ENCODE measurements around the gene ACSL5.
A peak's percentile ranks its signal among the peaks of the same experiment; 100 is the strongest.
"Not testable (repeated sequence)": the region's sequence is repeated elsewhere in the genome, so short reads cannot be mapped to it uniquely, and the experiment has no call there.

The ACSL5 gene

DNA sequence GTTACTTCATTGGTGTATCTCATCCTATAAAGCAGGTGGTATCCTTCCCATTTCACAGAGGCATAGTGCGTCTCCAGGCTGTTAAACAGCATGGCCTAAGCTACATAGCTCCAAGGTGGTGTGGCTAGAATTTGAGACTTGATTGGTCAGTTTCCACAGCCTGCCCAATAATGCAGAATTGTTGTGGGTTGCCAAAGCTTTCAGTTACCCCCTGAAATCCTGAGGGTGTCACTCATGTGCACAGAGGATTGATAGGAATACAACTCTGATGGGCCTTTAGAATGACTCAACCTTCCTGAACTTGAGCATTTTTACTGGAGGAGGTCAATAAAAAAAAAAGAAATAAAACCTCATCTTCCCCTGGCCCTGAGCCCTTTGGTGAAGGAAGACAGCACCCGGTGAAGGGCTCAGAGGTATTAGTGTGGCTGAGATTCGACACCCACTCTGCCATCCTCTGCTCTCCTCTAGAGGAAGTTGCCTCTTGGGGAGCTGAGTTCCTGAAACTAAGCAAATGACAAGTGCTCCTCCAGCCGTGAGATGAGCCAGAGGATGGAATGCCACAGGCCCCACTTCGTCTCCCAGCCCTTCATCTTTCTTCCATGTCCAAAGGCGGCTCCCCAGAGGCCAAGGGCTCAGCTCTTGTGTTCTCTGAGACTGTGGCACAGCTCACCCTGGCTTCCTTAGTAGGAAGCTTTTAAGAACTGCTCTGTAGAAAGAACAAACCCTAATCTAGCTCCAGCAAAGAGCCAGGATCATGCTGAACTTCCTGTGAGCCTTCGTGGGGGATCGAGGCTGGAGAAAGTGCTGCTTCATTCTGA lies 1.0 kb downstream of the ACSL5 start:
- DNase-seq (ENCODE audit: low spot score), result peak; percentile 50
- in situ Hi-C loops (cut with MboI; ENCODE audit: low pct_unique_long_range_greater_than_20kb, low sequenced_read_pairs, unreplicated experiment), result no loop called here
- TF ChIP-seq, protein P1, sequence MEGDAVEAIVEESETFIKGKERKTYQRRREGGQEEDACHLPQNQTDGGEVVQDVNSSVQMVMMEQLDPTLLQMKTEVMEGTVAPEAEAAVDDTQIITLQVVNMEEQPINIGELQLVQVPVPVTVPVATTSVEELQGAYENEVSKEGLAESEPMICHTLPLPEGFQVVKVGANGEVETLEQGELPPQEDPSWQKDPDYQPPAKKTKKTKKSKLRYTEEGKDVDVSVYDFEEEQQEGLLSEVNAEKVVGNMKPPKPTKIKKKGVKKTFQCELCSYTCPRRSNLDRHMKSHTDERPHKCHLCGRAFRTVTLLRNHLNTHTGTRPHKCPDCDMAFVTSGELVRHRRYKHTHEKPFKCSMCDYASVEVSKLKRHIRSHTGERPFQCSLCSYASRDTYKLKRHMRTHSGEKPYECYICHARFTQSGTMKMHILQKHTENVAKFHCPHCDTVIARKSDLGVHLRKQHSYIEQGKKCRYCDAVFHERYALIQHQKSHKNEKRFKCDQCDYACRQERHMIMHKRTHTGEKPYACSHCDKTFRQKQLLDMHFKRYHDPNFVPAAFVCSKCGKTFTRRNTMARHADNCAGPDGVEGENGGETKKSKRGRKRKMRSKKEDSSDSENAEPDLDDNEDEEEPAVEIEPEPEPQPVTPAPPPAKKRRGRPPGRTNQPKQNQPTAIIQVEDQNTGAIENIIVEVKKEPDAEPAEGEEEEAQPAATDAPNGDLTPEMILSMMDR (IDR thresholded peaks at IDR 0.05; ENCODE audit: extremely low read depth, insufficient read depth, missing control alignments), result no peak

DNA sequence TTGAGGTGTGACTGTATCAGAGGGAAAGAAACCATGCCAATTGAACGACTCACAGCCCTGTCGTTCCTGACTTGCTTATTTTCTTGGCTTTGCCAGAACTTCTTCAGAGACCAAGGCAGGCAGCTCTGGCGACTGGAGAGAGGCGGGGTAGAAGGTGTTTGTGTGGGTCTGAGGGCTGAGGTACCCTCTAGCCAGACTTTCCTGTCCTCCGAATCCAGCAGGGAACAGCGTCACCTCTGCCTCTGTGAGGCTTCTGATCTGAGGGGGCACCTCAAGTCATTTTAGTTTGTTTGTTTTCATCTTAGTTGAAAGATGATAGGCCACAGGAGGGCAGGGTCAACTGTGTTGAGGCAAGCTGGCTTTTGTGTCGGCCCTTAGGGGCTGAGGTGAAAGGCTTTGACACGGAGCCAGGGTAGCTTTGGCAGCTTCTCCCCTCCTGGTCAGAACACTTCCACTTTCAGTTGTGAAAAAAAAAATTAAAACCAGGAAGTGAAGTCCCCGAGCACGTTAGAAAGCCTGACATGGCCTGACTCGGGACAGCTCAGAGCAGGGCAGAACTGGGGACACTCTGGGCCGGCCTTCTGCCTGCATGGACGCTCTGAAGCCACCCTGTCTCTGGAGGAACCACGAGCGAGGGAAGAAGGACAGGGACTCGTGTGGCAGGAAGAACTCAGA lies 1.9 kb downstream of the ACSL5 start:
- peak; percentile 79 for DNase-seq (ENCODE audit: low spot score)
- TF ChIP-seq, protein P1 (IDR thresholded peaks at IDR 0.05; ENCODE audit: extremely low read depth, insufficient read depth, missing control alignments), result no peak
- in situ Hi-C loops (cut with MboI; ENCODE audit: low pct_unique_long_range_greater_than_20kb, low sequenced_read_pairs, unreplicated experiment), result no loop called here

DNA sequence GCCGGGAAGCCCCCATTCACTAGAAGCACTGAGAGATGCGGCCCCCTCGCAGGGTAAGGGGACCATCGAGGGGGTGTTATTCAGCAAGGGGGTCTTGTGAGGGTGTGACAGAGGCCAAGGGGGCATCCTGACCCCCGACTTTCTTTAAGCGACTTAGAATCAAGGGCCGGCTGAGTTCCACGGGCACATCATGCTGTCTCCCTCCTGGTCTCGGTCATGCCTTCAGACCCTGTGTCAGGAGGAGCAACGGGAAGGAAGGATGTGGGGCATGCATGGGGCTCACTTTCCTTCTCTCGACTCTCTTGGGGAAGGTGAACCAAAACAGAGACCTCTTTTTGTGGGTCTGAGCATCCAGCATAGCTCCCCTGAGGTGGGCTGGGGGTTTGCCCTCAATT lies 2.5 kb downstream of the ACSL5 start:
- in situ Hi-C loops (cut with MboI; ENCODE audit: low pct_unique_long_range_greater_than_20kb, low sequenced_read_pairs, unreplicated experiment), result no loop called here
- TF ChIP-seq, protein P1 (IDR thresholded peaks at IDR 0.05; ENCODE audit: extremely low read depth, insufficient read depth, missing control alignments), result no peak
- DNase-seq (ENCODE audit: low spot score), result no peak

DNA sequence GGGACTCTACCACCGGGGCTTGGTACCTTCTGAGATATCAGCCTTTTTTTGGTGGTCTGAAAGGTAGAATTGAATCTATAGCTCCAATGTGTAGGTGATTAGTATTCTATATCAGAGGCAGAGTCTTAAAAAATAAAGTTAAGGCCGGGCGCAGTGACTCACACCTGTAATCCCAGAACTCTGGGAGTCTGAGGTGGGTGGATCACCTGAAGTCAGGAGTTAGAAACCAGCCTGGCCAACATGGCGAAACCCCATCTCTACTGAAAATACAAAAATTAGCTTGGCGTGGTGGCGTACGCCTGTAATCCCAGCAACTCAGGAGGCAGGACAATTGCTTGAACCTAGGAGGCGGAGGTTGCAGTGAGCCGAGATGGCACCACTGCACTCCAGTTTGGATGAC lies 3.2 kb downstream of the ACSL5 start:
- in situ Hi-C loops (cut with MboI; ENCODE audit: low pct_unique_long_range_greater_than_20kb, low sequenced_read_pairs, unreplicated experiment); DNase-seq (ENCODE audit: low spot score): not testable (repeated sequence)

DNA sequence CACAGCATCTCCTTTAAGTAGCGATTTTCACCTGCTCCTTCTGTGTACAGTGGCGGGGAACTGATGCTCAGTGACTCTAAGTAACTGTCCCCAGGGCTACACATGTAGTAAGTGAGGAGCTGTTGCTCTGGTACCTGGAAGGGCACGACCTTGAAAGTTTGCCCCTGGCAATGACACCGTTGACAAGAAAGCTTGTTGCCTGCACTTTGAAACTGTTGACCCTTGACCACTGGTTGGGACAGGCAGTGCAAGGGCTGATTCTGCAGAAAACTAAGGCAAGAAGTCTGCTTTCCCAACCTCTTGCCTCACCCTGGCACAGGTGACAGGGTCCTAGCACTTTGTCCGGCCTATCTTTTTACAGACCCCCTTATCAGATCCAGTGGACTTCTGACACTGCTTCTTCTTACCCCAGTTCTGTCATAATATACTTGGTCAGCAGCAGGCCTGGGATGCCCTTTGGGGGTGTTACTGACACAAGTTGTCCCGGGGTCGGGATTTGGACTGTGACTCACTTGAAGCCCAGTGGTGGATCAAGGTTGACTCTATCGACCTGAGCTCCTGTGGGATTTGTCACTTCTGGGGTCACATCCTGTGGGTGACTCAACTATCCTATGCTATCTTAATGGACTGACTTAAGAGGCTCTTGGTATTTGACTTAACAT lies 5.8 kb downstream of the ACSL5 start:
- DNase-seq (ENCODE audit: low spot score), result no peak
- TF ChIP-seq, protein P1 (IDR thresholded peaks at IDR 0.05; ENCODE audit: extremely low read depth, insufficient read depth, missing control alignments), result no peak
- in situ Hi-C loops (cut with MboI; ENCODE audit: low pct_unique_long_range_greater_than_20kb, low sequenced_read_pairs, unreplicated experiment), result no loop called here

DNA sequence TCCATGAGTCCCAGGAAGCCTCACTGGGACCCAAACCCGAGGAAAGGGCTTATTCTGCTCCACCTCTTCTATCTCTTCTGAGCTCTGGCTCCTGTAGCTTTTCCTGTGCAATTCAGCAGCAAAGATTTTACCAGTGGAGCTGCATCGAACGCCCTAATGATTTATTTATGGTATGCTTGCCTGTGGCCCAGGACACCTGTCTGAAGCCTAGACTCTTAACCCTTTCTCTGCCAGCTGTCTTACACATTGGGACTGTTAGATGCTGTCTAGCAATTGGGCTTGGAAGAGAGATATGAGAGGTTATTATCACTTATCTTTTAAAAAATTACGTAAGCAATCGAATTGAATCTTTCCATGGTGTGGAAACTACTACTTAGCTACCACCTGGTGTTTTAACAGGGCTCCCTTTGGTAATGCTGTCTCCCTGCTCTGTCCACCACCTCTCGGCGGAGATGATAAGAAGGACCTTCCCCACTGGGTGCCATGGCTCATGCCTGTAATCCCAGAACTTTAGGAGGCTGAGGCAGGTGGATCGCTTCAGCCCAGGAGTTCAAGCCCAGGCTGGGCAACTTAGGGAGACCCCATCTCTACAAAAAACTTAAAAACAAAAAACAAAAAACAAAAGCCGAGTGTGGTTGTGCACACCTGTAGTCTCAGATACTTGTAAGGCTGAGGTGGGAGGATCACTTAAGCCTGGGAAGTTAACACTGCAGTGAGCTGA lies 8.8 kb downstream of the ACSL5 start:
- DNase-seq (ENCODE audit: low spot score), result no peak
- in situ Hi-C loops (cut with MboI; ENCODE audit: low pct_unique_long_range_greater_than_20kb, low sequenced_read_pairs, unreplicated experiment), result no loop called here

More for the DNA sequence above, 8.8 kb downstream of the ACSL5 start:
- TF ChIP-seq, protein P1 (IDR thresholded peaks at IDR 0.05; ENCODE audit: extremely low read depth, insufficient read depth, missing control alignments), result no peak

Data from GM13977 (cell line).